T-cell (primary cell): Measurements from ENCODE around the gene THAP4. TPM values are rescaled to one million over a fixed set of nuclear protein-coding genes. Genes with fewer than 3 reads are reported as not detected.

Experiments
- ATAC-seq, 4 experiments: fragments of 200-7000 bp in 3 of 4; fragments of 150-1000 bp in 1 of 4; cut with Tn5 transposase; replicated peaks in 1 of 4; 1 replicate in 3 of 4; 2 replicates in 1 of 4; pipeline ENCODE4 v1.10.0; 2021; ENCODE audit warnings: moderate library complexity in 3 of 4, mild to moderate bottlenecking in 2 of 4, moderate number of reproducible peaks in 1 of 4
- CTCF ChIA-PET, 2 donors: fragments of 300-600 bp; sonication (Branson Sonifier 250); formaldehyde crosslinking; loops; one replicate each; lab custom pipeline; 2022; ENCODE audit warnings: antibody characterized with exemption in 2 of 2; lab: Charles Lee
- POLR2A ChIA-PET, 2 donors: fragments of 300-600 bp; sonication (Branson Sonifier 250); formaldehyde crosslinking; loops; one replicate each; lab custom pipeline; 2022; ENCODE audit warnings: antibody characterized with exemption in 2 of 2; lab: Charles Lee
- DNase-seq, 35 experiments: peaks; one replicate each; pipeline versions ENCODE4 v3.0.0 to v3.0.0-alpha.2; 2013 to 2023
- H3K27ac ChIP-seq: one replicate; pipeline ENCODE4 v1.5.1; 2013; ENCODE audit warnings: low read length
- H3K27me3 ChIP-seq, 2 experiments: replicated peaks in 1 of 2; 1 replicate in 1 of 2; 2 replicates in 1 of 2; pipeline versions ENCODE4 v1.6.1 to v1.7.0; 2013; ENCODE audit warnings: low read length in 1 of 2, mixed read lengths in 1 of 2; ENCODE audit not compliant: control insufficient read depth in 2 of 2, insufficient read depth in 2 of 2; ENCODE audit errors: extremely low read depth in 1 of 2
- H3K36me3 ChIP-seq, 2 donors: 1 replicate in 1 of 2; 2 replicates in 1 of 2; pipeline versions ENCODE4 v1.6.1 to v1.7.0; 2013; ENCODE audit warnings: low read length in 1 of 2; ENCODE audit not compliant: control insufficient read depth in 2 of 2, insufficient read depth in 1 of 2; ENCODE audit errors: extremely low read depth in 1 of 2
- H3K4me1 ChIP-seq, 2 experiments: 1 replicate in 1 of 2; 2 replicates in 1 of 2; pipeline versions ENCODE4 v1.6.1 to v1.7.0; 2013; ENCODE audit warnings: low read length in 2 of 2, mixed read lengths in 1 of 2; ENCODE audit not compliant: insufficient read depth in 2 of 2, control insufficient read depth in 1 of 2; ENCODE audit errors: extremely low read depth in 1 of 2
- H3K4me3 ChIP-seq, 2 donors: 1 replicate in 1 of 2; 2 replicates in 1 of 2; pipeline versions ENCODE4 v1.5.1 to v1.7.0; 2013; ENCODE audit warnings: mild to moderate bottlenecking in 2 of 2, low read length in 1 of 2, moderate library complexity in 1 of 2; ENCODE audit not compliant: control insufficient read depth in 1 of 2; ENCODE audit errors: extremely low read depth in 1 of 2
- H3K9me3 ChIP-seq: 2 replicates; pipeline ENCODE4 v1.7.0; 2013
- H3K27ac Mint-ChIP-seq, 2 donors: one replicate each; pipeline ENCODE4 v1.8.0; 2020 to 2021; ENCODE audit warnings: mild to moderate bottlenecking in 2 of 2, mixed read lengths in 2 of 2
- H3K27me3 Mint-ChIP-seq, 2 donors: one replicate each; pipeline ENCODE4 v1.8.0; 2021 to 2022; ENCODE audit warnings: mixed read lengths in 2 of 2
- H3K36me3 Mint-ChIP-seq: one replicate; pipeline ENCODE4 v1.8.0; 2021; ENCODE audit warnings: mixed read lengths
- H3K4me1 Mint-ChIP-seq, 3 donors: one replicate each; pipeline ENCODE4 v1.8.0; 2020 to 2022; ENCODE audit warnings: mixed read lengths in 3 of 3, mild to moderate bottlenecking in 1 of 3
- H3K4me3 Mint-ChIP-seq, 3 donors: one replicate each; pipeline ENCODE4 v1.8.0; 2020 to 2022; ENCODE audit warnings: mild to moderate bottlenecking in 3 of 3, mixed read lengths in 3 of 3, moderate library complexity in 3 of 3
- H3K9me3 Mint-ChIP-seq, 3 donors: one replicate each; pipeline ENCODE4 v1.8.0; 2020 to 2022; ENCODE audit warnings: mixed read lengths in 3 of 3
- WGBS: methylation state at CpG from one replicate; pipeline ENCODE4 v1.1.5; 2013; ENCODE audit warnings: missing lambda C conversion rate; ENCODE audit not compliant: insufficient coverage; 5-methylcytosine and 5-hydroxymethylcytosine counted together
- total RNA-seq, 35 experiments: library from RNA in 6 of 35; stranded (reverse) in 6 of 35; fragments of 120-200 nt in 1 of 35; gene quantifications; one replicate each; pipeline versions ENCODE4 v1.2.1 to v1.2.4 and lab custom pipeline; 2013 to 2026

THAP4 gene
- total RNA-seq, 5 donors from 2014 or later (not counting 1 experiment from before 2014, with no cell fraction given): 27.3 to 34.5 (median 29.7) TPM

DNA sequence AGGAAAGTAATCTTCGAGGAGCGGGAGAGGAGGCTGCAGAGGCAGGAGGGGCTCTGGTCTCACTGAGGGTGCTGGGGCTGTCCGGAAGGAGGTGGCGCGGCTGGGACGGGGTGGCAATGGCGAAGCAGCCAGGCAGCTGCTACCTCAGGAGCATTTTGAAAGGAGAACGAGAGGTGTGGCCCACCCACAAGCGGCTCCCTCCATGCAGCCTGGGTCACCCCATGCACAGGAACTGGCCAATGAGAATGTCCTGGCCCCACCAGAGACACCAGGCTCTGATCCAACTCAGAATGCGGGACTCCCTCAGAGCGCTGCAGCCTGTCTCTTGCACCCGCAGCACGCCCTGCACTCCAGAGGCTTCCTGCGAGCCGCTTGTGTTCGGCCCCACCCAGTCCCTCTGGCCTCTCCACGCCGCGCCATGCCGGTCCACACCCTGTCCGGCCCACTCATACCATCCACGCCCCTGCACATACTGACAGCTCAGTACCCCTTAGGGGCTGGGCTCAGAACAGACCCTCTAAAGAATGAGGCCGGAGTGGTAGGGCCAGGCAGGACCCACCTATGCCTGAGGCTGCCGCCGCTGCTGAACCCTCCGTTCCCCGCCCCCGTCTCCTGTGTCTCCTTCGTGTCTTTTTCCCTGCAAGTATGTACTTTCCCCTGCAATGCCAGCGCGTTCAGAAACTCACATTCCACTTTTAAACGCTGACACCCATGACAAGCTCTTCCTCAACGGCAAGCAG is 84.8 kb downstream of the THAP4 start:
- Mint-ChIP-seq H3K9me3 (peaks cover 0 to 6% (median 4%) of the 10 kb centered on the region in 3 donors), H3K4me1 (peaks cover 4 to 6% (median 5%) of the 10 kb centered on the region in 3 donors), H3K36me3 (no peaks in the 10 kb centered on the region), H3K27me3 (peaks cover 24 to 50% of the 10 kb centered on the region in 2 donors), H3K27ac (no peak overlapping the region), H3K4me3 (no peak overlapping the region)
- ChIA-PET CTCF (interaction anchor here in 1 of 2 donors (0.5 kb wide), 1 partner anchor 175 kb away, joined by 3 read pairs; no protein-coding TSS in a partner anchor), POLR2A (no interaction called here)
- Histone ChIP-seq H3K36me3 (no peaks in the 10 kb centered on the region), H3K9me3 (no peaks in the 10 kb centered on the region), H3K27ac (no peak overlapping the region), H3K4me1 (peaks cover 0 to 5% of the 10 kb centered on the region in 2 experiments), H3K4me3 (no peak overlapping the region), H3K27me3 (peaks cover 0 to 74% of the 10 kb centered on the region in 2 experiments)
- WGBS: 84% methylated on average over 33 of the region's 33 CpGs
- DNase-seq (no peak), ATAC-seq (no peak)

DNA sequence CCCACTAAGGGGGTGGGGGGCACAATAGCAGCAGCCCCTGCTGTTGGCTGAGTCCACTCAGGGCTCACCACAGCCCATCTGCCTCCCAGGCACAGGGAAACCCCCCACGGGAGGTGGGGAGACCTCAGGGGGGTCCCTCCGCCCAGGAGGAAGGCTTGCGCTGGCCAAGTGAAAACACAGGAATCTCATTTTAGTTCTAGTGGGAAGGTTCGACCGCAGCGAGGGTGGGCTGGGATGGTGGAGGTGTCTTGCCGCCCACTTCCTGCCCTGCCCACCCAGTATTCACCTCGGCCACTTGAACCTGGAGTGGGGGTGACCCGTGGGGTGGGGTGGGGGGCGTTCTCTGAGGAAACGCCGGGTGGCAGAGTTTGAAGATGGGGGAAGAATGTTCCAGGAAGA is 85.4 kb downstream of the THAP4 start:
- H3K4me3 Mint-ChIP-seq: no peak overlapping the region
- DNase-seq (no peak), ATAC-seq (no peak)
- no peak overlapping the region for H3K27ac Mint-ChIP-seq
- no peak overlapping the region for H3K4me3 ChIP-seq
- CTCF ChIA-PET: interaction anchor here in 1 of 2 donors (0.5 kb wide), 1 partner anchor 175 kb away, joined by 3 read pairs; no protein-coding TSS in a partner anchor
- H3K27me3 Mint-ChIP-seq: peaks cover 19 to 48% of the 10 kb centered on the region in 2 donors
- no peak overlapping the region for H3K27ac ChIP-seq
- 51% methylated on average over 6 of the region's 12 CpGs for WGBS
- H3K4me1 ChIP-seq: peaks cover 0 to 5% of the 10 kb centered on the region in 2 experiments
- H3K36me3 ChIP-seq: no peaks in the 10 kb centered on the region
- peaks cover 0 to under 1% (median under 1%) of the 10 kb centered on the region in 3 donors for H3K9me3 Mint-ChIP-seq
- H3K9me3 ChIP-seq: no peaks in the 10 kb centered on the region
- H3K36me3 Mint-ChIP-seq: no peaks in the 10 kb centered on the region
- POLR2A ChIA-PET: no interaction called here
- H3K27me3 ChIP-seq: peaks cover 0 to 78% of the 10 kb centered on the region in 2 experiments
- H3K4me1 Mint-ChIP-seq: peaks cover 4 to 6% (median 5%) of the 10 kb centered on the region in 3 donors

DNA sequence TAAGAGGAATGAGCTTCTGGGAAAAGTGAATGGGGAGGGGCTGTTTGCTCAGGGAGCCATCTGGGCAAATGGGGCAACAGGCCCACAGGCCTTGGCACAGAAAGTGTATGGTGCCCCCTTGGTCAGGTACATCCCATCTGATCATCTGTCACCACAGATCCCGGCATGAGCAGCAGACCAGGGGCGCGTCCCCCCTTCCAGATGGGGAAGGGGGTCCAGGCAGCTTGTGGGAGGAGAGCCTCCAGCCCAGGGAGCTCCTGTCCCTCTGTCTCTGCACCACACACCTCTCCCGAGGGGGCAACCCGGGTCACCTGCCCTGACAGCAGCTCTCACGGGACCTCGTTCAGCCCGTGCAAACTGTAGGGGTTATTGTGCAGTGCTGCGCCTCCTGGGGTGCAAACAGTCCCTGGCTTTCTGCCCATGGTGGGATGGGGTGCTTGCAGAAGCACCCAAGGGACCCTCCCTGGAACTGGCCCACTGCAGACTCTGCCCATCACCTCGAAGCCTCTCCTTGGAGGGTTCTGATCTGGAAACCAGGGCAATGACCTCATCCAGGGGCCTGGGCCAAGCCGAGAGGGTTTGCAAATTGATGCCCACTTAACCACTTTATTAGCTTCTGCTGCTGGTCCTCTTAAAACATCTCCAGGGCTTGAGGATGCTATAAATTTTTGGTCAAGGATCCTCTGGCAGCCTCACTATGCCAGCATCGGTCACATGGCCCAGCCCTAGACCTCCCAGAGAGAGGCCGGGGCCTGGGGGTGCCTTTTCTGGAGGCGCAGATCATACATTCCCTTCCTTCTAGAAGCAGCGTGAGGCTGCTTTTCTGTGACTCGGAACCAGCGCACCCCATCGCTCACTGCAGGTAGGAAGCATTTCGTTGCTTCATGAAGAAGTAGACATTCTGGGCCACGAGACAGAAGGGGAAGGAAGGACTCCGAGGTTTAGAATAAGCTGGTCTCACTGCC is 86.1 kb downstream of the THAP4 start:
- ATAC-seq: no peak

DNA sequence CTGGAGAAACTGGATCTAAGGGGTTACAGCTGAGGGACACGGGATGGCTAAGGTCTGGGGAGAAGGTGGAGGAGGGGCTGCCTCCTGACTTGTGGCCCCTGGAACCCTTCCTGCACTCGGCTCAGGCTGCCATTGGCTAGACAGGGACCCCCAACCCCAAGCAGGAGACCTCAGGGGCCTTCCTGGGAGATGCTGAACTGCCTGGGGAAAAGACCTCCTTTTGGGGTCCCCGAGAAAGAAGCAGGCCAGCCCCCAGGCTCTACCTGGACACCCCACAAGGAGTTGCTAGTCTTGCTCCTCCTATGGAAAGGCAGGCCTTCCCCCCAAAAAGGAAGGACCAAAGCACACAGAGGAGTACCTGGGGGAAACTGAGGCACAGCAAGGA is 88.5 kb downstream of the THAP4 start:
- Mint-ChIP-seq H3K4me3 (no peak overlapping the region), H3K36me3 (no peaks in the 10 kb centered on the region), H3K9me3 (no peaks in the 10 kb centered on the region), H3K4me1 (no peaks in the 10 kb centered on the region), H3K27me3 (peaks cover 18 to 37% of the 10 kb centered on the region in 2 donors), H3K27ac (no peak overlapping the region)
- ATAC-seq (no peak), DNase-seq (no peak)
- no peaks in the 10 kb centered on the region for H3K36me3 ChIP-seq
- ChIA-PET CTCF (no interaction called here), POLR2A (no interaction called here)
- WGBS: no CpG with 5 or more reads among the region's 3 CpGs
- peaks cover 7 to 84% of the 10 kb centered on the region in 2 experiments for H3K27me3 ChIP-seq
- H3K27ac ChIP-seq: no peak overlapping the region
- H3K4me1 ChIP-seq: no peaks in the 10 kb centered on the region
- no peaks in the 10 kb centered on the region for H3K9me3 ChIP-seq
- no peak overlapping the region for H3K4me3 ChIP-seq

More for the DNA sequence above, 86.1 kb downstream of the THAP4 start:
- no peak overlapping the region for H3K4me3 Mint-ChIP-seq
- no peaks in the 10 kb centered on the region for H3K9me3 Mint-ChIP-seq
- ChIA-PET CTCF (no interaction called here), POLR2A (no interaction called here)
- Histone ChIP-seq H3K36me3 (no peaks in the 10 kb centered on the region), H3K4me1 (peaks cover 0 to 4% of the 10 kb centered on the region in 2 experiments), H3K27ac (no peak overlapping the region), H3K9me3 (no peaks in the 10 kb centered on the region), H3K27me3 (peaks cover 2 to 79% of the 10 kb centered on the region in 2 experiments), H3K4me3 (no peak overlapping the region)
- no peak overlapping the region for H3K27ac Mint-ChIP-seq
- H3K4me1 Mint-ChIP-seq: peaks cover 4 to 6% (median 4%) of the 10 kb centered on the region in 3 donors
- H3K27me3 Mint-ChIP-seq: peaks cover 18 to 46% of the 10 kb centered on the region in 2 donors
- H3K36me3 Mint-ChIP-seq: no peaks in the 10 kb centered on the region
- WGBS: 60% methylated on average over 8 of the region's 21 CpGs
- no peak for DNase-seq

DNA sequence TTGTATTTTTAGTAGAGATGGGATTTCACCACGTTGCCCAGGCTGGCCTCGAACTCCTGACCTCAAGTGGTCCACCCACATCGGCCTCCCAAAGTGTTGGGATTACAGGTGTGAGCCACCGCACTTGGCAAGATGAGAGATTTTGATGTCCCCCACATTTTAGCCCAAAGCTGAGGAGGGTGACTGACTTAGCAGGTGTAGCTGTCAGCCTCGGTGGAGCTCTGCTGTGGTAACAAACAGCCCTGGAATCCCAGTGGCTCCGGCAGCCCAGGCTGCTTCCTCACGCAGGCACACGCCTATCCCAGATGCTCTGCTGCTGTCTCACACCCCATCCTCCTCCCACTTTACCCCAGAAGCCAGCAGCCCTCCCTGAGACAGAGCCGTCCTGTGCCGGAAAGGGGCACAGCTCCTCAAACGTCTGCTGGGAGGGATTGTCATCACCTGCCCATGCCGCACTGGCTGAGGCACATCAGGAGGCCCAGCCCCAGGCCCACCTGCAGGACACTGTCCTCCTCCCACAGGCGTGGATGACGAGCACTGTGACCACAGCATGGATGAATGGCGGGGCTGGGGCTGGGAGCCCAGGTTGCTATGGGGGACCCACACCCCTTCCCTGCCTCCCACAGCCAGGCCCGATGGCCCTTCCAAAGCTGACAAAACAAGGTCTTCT is 89.0 kb downstream of the THAP4 start:
- H3K27me3 Mint-ChIP-seq: peaks cover 18 to 40% of the 10 kb centered on the region in 2 donors
- ChIA-PET CTCF (no interaction called here), POLR2A (interaction anchor here in 1 of 2 donors (0.6 kb wide), 1 partner anchor 247 kb away, joined by 5 read pairs; no protein-coding TSS in a partner anchor)
- H3K9me3 Mint-ChIP-seq: no peaks in the 10 kb centered on the region
- no peak overlapping the region for H3K4me3 Mint-ChIP-seq
- WGBS: 92% methylated on average over 10 of the region's 16 CpGs
- H3K36me3 Mint-ChIP-seq: no peaks in the 10 kb centered on the region
- Histone ChIP-seq H3K4me3 (no peak overlapping the region), H3K27me3 (peaks cover 8 to 84% of the 10 kb centered on the region in 2 experiments), H3K27ac (no peak overlapping the region), H3K9me3 (no peaks in the 10 kb centered on the region), H3K36me3 (no peaks in the 10 kb centered on the region), H3K4me1 (no peaks in the 10 kb centered on the region)
- ATAC-seq: no peak
- no peaks in the 10 kb centered on the region for H3K4me1 Mint-ChIP-seq
- no peak overlapping the region for H3K27ac Mint-ChIP-seq
- DNase-seq: no peak
